Hematopoietic multipotent progenitor cell (in vitro differentiated cells): ENCODE data around the gene ALKBH6. TPM values are rescaled to one million over a fixed set of nuclear protein-coding genes. Genes with fewer than 3 reads are reported as not detected.
A peak's percentile ranks its signal among the peaks of the same experiment; 100 is the strongest.

Experiments
- DNase-seq, 3 donors: peaks; one replicate each; pipeline ENCODE4 v3.0.0-alpha.2; 2011 to 2015; ENCODE audit warnings: low read depth in 2 of 3, low spot score in 2 of 3
- total RNA-seq: library from RNA; depleted of rRNA; stranded (reverse); fragments of >200 nt; gene quantifications from one replicate; pipeline ENCODE4 v1.2.3, GENCODE V29; 2012

ALKBH6 gene
- total RNA-seq, 1 donor = 13.7 TPM

GRCh38 chr19:35966771-35967170 lies 47.2 kb downstream of the ALKBH6 start:
- no peak for DNase-seq

DNA sequence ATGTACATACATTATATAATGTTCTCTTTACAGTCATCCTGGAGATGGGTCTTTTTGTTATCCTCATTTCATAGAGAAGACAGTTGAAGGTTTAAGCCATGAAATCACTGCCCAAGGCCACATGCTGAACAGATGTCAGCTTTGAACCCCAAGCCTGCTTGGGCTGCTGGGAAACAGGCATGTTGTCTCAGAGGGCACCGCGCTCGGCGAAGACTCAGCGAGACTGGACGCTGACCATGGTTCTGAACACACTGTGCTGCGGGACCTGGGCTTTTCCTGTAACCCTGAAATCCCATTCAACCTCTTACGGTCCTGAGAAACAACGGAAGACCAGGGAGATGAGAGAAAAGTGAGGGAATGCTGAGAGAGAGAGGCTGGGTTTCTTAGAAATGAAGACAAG lies 50.5 kb downstream of the ALKBH6 start:
- peak in 2 of 3 donors; percentile 43 to 74 for DNase-seq

DNA sequence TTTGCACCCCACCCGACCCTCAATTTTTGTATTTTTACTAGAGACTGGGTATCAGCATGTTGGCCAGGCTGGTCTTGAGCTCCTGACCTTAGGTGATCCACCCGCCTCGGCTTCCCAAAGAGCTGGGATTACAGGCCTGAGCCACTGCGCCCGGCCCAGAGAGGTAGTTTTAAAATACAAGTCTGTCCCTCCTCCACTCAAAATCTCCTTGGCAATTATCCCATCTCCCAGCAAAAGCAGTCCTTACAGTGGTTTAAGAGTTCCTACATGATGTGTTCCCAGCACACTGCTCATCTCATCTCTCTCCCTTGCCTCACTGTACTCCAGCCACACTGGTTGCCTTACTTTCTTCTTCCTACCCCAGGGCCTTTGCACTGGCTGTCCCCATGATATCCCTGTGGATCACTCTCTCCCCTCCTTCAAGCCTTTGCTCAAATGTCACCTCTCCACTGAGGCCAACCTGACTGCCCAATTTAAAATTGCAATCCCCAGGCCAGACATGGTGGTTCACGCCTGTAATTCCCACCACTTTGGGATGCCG lies 53.5 kb downstream of the ALKBH6 start:
- no peak for DNase-seq

- DNase-seq = no peak
Observed at GRCh38 chr19:35959968-35960320, 54.1 kb downstream of the ALKBH6 start.

Other genes with a start within 250 kb of the ALKBH6 start
- 37.2 TPM for gene ARHGAP33, start 238.6 kb downstream of the ALKBH6 start, total RNA-seq
- gene PRODH2, start 201.4 kb downstream of the ALKBH6 start, total RNA-seq = not detected
- gene NPHS1, start 161.7 kb downstream of the ALKBH6 start, total RNA-seq = not detected
- not detected for gene KIRREL2, start 157.3 kb downstream of the ALKBH6 start, total RNA-seq
- not detected for gene APLP1, start 145.6 kb downstream of the ALKBH6 start, total RNA-seq
- 50.1 TPM for gene NFKBID, start 113.7 kb downstream of the ALKBH6 start, total RNA-seq
- 63.3 TPM for gene HCST, start 111.7 kb downstream of the ALKBH6 start, total RNA-seq
- gene TYROBP, start 105.9 kb downstream of the ALKBH6 start, total RNA-seq = 25.0 TPM
- gene LRFN3, start 77.8 kb downstream of the ALKBH6 start, total RNA-seq = 2.4 TPM
- gene SDHAF1, start 19.0 kb downstream of the ALKBH6 start, total RNA-seq = 34.7 TPM
- gene SYNE4, start 5.4 kb downstream of the ALKBH6 start, total RNA-seq = under 0.01 TPM
- gene CLIP3, start 18.7 kb upstream of the ALKBH6 start, total RNA-seq = 13.7 TPM
- gene THAP8, start 40.1 kb upstream of the ALKBH6 start, total RNA-seq = 8.3 TPM
- gene WDR62, start 40.7 kb upstream of the ALKBH6 start, total RNA-seq = 5.9 TPM
- not detected for gene OVOL3, start 96.9 kb upstream of the ALKBH6 start, total RNA-seq
- 47.4 TPM for gene POLR2I, start 100.7 kb upstream of the ALKBH6 start, total RNA-seq
- gene TBCB, start 101.3 kb upstream of the ALKBH6 start, total RNA-seq = 198 TPM
- 573 TPM for gene CAPNS1, start 125.9 kb upstream of the ALKBH6 start, total RNA-seq
- gene COX7A1, start 138.2 kb upstream of the ALKBH6 start, total RNA-seq = not detected
- gene ZNF565, start 200.5 kb upstream of the ALKBH6 start, total RNA-seq = 3.2 TPM
- gene ZNF146, start 200.9 kb upstream of the ALKBH6 start, total RNA-seq = 24.0 TPM